ENCODE data around the gene ANAPC16.

Gene ANAPC16

DNA sequence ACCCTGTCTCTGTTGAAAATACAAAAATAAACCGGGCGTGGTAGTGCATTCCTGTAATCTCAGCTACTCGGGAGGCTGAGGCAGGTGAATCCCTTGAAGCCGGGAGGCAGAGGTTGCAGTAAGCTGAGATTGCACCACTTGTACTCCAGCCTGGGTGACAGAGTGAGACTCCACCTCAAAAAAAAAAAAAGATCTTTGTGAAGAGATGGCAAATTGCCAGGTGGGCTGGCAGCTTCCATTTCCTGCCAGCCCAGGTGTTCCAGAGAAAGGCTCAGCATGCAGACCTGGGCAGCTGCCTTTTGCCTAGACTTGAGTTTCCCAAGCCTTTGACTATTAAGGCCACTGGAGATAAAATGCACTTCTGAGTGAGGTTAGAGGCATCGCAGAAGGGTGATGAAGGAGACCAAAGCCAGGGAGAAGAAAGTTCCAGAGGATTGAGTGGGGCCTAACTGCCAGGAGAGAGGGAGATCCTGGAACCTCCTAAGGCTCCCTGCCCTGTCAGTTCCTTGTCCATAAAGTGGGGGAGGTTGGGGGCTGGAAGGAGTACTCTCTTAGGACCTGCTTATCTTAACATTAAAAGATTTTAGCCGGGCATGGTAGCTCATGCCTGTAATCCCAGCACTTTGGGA, 47.9 kb downstream of the ANAPC16 start:
- H3K4me1 ChIP-seq (ENCODE audit: low read length) = peaks cover 62% of the 10 kb centered on the region
- H3K9me3 ChIP-seq (ENCODE audit: insufficient read depth, low read length) = no peaks in the 10 kb centered on the region
- no peaks in the 10 kb centered on the region for H3K79me2 ChIP-seq (ENCODE audit: low read length)
- no peaks in the 10 kb centered on the region for H3K36me3 ChIP-seq (replicated peaks; ENCODE audit: low read depth, low read length)
- H3K4me2 ChIP-seq (ENCODE audit: low read length) = no peak overlapping the region; the same call in 1 of the 2 replicates
- H3K27me3 ChIP-seq (ENCODE audit: low read depth, low read length) = no peaks in the 10 kb centered on the region
- H3K27ac ChIP-seq (ENCODE audit: low read length) = no peak overlapping the region
- no peaks in the 10 kb centered on the region for H4K20me1 ChIP-seq (ENCODE audit: insufficient read depth, low read length)
- TF ChIP-seq EZH2phosphoT487 (IDR thresholded peaks at IDR 0.05; ENCODE audit: low read depth) = no peak
- TF ChIP-seq, protein P1, sequence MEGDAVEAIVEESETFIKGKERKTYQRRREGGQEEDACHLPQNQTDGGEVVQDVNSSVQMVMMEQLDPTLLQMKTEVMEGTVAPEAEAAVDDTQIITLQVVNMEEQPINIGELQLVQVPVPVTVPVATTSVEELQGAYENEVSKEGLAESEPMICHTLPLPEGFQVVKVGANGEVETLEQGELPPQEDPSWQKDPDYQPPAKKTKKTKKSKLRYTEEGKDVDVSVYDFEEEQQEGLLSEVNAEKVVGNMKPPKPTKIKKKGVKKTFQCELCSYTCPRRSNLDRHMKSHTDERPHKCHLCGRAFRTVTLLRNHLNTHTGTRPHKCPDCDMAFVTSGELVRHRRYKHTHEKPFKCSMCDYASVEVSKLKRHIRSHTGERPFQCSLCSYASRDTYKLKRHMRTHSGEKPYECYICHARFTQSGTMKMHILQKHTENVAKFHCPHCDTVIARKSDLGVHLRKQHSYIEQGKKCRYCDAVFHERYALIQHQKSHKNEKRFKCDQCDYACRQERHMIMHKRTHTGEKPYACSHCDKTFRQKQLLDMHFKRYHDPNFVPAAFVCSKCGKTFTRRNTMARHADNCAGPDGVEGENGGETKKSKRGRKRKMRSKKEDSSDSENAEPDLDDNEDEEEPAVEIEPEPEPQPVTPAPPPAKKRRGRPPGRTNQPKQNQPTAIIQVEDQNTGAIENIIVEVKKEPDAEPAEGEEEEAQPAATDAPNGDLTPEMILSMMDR (IDR thresholded peaks at IDR 0.05; ENCODE audit: low read depth, low read length) = no peak
- no peak overlapping the region for H2AFZ ChIP-seq (ENCODE audit: low read depth, low read length)
- H3K4me3 ChIP-seq (ENCODE audit: low read length) = no peak overlapping the region
- no peak overlapping the region for H3K9ac ChIP-seq (ENCODE audit: low read length)

DNA sequence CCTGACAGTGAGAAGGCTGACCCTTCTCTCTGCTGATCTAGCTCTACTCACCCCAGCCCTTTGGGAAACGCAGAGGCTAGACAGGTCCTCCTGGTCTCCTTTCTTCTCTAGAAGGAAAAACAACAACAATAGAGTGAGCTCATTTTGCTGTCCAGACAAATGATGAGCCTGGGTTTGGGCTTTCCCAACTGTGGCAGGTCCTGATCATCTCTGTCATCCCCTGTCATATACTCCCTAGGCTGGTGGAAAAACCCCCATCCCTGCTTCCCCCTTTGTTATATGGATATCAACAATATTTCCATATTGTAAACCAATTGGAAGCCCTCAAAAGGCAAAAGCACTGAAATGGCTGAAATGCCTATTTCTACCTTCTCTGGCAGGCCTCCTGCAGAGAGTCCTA, 48.7 kb downstream of the ANAPC16 start:
- no peak overlapping the region for H3K9ac ChIP-seq (ENCODE audit: low read length)
- H3K4me1 ChIP-seq (ENCODE audit: low read length) = peaks cover 54% of the 10 kb centered on the region
- TF ChIP-seq, protein P1 (IDR thresholded peaks at IDR 0.05; ENCODE audit: low read depth, low read length) = no peak
- no peak for TF ChIP-seq EZH2phosphoT487 (IDR thresholded peaks at IDR 0.05; ENCODE audit: low read depth)
- no peak overlapping the region for H3K4me2 ChIP-seq (ENCODE audit: low read length)
- no peaks in the 10 kb centered on the region for H3K9me3 ChIP-seq (ENCODE audit: insufficient read depth, low read length)
- no peaks in the 10 kb centered on the region for H3K36me3 ChIP-seq (replicated peaks; ENCODE audit: low read depth, low read length)
- no peaks in the 10 kb centered on the region for H3K79me2 ChIP-seq (ENCODE audit: low read length)
- H3K27ac ChIP-seq (ENCODE audit: low read length) = no peak overlapping the region
- no peaks in the 10 kb centered on the region for H3K27me3 ChIP-seq (ENCODE audit: low read depth, low read length)
- no peak overlapping the region for H2AFZ ChIP-seq (ENCODE audit: low read depth, low read length)
- H4K20me1 ChIP-seq (ENCODE audit: insufficient read depth, low read length) = no peaks in the 10 kb centered on the region
- no peak overlapping the region for H3K4me3 ChIP-seq (ENCODE audit: low read length)

DNA sequence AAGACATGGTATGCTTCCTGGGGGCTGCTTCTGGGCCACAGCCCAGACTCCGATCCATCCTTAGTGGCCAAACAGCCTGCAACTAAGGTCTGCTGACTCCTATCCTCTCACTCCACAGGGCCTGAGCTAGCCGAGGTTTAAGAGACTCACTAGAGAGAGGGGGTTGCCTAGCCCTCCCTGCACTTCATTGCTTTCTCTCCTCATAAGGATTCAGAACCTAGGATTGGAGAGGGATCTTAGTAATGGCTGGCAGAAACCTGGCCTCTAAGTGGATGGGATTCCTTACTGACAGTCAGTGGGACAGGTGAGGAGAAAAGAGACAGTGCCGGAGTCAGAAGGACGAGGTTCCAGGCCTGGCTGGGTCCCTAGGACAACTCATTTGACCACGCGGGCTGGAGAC, 49.7 kb downstream of the ANAPC16 start:
- Histone ChIP-seq H4K20me1 (ENCODE audit: insufficient read depth, low read length) (no peaks in the 10 kb centered on the region), H3K9ac (ENCODE audit: low read length) (no peak overlapping the region), H3K36me3 (replicated peaks; ENCODE audit: low read depth, low read length) (no peaks in the 10 kb centered on the region), H3K4me1 (ENCODE audit: low read length) (peaks cover 44% of the 10 kb centered on the region), H3K79me2 (ENCODE audit: low read length) (no peaks in the 10 kb centered on the region), H3K4me2 (ENCODE audit: low read length) (no peak overlapping the region), H2AFZ (ENCODE audit: low read depth, low read length) (no peak overlapping the region), H3K27me3 (ENCODE audit: low read depth, low read length) (no peaks in the 10 kb centered on the region), H3K9me3 (ENCODE audit: insufficient read depth, low read length) (no peaks in the 10 kb centered on the region), H3K4me3 (ENCODE audit: low read length) (no peak overlapping the region), H3K27ac (ENCODE audit: low read length) (no peak overlapping the region)
- TF ChIP-seq EZH2phosphoT487 (IDR thresholded peaks at IDR 0.05; ENCODE audit: low read depth) = no peak
- TF ChIP-seq, protein P1 (IDR thresholded peaks at IDR 0.05; ENCODE audit: low read depth, low read length) = no peak

DNA sequence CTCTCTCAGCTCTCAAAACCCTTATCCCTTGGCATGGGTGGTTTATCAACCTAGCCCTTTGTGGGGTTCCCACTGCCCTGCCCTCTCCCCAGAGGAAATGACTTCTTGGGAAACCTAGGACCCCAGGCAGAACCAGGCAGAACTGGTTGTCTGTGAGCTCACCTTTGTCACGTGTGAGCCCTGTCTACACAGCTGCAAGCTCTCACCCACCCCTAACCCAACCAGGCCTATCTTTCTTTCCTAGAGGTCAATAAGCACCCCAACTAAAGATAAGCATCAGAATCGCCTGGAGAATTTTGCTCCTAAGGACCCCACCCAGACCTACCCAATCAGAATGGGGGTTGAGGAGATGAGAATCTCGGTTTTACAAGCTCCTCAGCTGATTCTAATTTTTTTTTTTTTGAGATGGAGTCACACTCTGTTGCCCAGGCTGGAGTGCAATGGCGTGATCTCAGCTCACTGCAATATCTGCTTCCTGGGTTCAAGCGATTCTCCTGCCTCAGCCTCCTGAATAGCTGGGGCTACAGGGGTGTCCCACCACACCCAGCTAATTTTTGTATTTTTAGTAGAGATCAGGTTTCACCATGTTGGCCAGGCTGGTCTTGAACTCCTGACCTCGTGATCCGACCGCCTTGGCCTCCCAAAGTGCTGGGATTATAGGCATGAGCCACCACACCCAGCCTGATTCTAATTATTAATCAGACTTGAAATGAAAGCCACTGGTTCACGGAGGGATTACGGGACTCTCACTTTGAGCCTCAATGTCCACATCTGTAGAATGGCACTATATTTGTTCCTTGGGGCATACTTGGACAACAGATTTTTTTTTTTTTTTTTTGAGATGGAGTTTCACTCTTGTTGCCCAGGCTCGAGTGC, 50.4 kb downstream of the ANAPC16 start:
- Histone ChIP-seq H3K4me3 (ENCODE audit: low read length) (no peak overlapping the region), H3K4me1 (ENCODE audit: low read length) (peaks cover 43% of the 10 kb centered on the region), H3K36me3 (replicated peaks; ENCODE audit: low read depth, low read length) (no peaks in the 10 kb centered on the region), H3K79me2 (ENCODE audit: low read length) (no peaks in the 10 kb centered on the region), H3K9me3 (ENCODE audit: insufficient read depth, low read length) (no peaks in the 10 kb centered on the region), H2AFZ (ENCODE audit: low read depth, low read length) (no peak overlapping the region), H3K4me2 (ENCODE audit: low read length) (no peak overlapping the region), H3K9ac (ENCODE audit: low read length) (no peak overlapping the region), H3K27ac (ENCODE audit: low read length) (no peak overlapping the region), H3K27me3 (ENCODE audit: low read depth, low read length) (no peaks in the 10 kb centered on the region), H4K20me1 (ENCODE audit: insufficient read depth, low read length) (no peaks in the 10 kb centered on the region)
- no peak for TF ChIP-seq EZH2phosphoT487 (IDR thresholded peaks at IDR 0.05; ENCODE audit: low read depth)
- TF ChIP-seq, protein P1 (IDR thresholded peaks at IDR 0.05; ENCODE audit: low read depth, low read length) = no peak

All from OCI-LY3 (cell line).